ENCODE measurements around the gene MZT2A. TPM values are rescaled to one million over a fixed set of nuclear protein-coding genes. Genes with fewer than 3 reads are reported as not detected.
"Not testable (repeated sequence)": the region's sequence is repeated elsewhere in the genome, so short reads cannot be mapped to it uniquely, and the experiment has no call there.

Gene MZT2A
- total RNA-seq, 1 experiment from 2014 or later, result 100 TPM

- no peaks in the 10 kb centered on the region for H3K9me3 Mint-ChIP-seq (ENCODE audit: low read depth, unreplicated experiment)
- H3K36me3 Mint-ChIP-seq (ENCODE audit: insufficient read depth, unreplicated experiment), result no peaks in the 10 kb centered on the region
- BruUV-seq (replicated peaks), result no TSS peak
- H3K4me1 Mint-ChIP-seq (ENCODE audit: low read depth, unreplicated experiment), result no peaks in the 10 kb centered on the region
- TF ChIP-seq CTCF (IDR thresholded peaks at IDR 0.05; ENCODE audit: unreplicated experiment), result no peak
- CTCF ChIA-PET, result no interaction called here
- H3K4me3 Mint-ChIP-seq (ENCODE audit: low read depth, unreplicated experiment), result no peak within 1 kb of the TSS
- intact Hi-C loops (cut with micrococcal nuclease; ENCODE audit: unreplicated experiment), result no loop called here
- no peaks in the 10 kb centered on the region for H3K27me3 Mint-ChIP-seq (ENCODE audit: unreplicated experiment)
- no peak for DNase-seq
- no peak within 1 kb of the TSS for H3K27ac Mint-ChIP-seq (ENCODE audit: unreplicated experiment)
These were observed 16.4 kb downstream of the MZT2A start, which contains the start of gene TUBA3D for GRCh38 chr2:131475831-131476230. TSS of gene TUBA3D (plus strand) at chr2:131476119. CDS start at chr2:131476200, 81 bp downstream.

- CTCF ChIA-PET; intact Hi-C loops (cut with micrococcal nuclease; ENCODE audit: unreplicated experiment); H3K27ac Mint-ChIP-seq (ENCODE audit: unreplicated experiment); H3K9me3 Mint-ChIP-seq (ENCODE audit: low read depth, unreplicated experiment); DNase-seq; H3K27me3 Mint-ChIP-seq (ENCODE audit: unreplicated experiment); BruUV-seq (replicated peaks); H3K4me1 Mint-ChIP-seq (ENCODE audit: low read depth, unreplicated experiment); H3K36me3 Mint-ChIP-seq (ENCODE audit: insufficient read depth, unreplicated experiment); H3K4me3 Mint-ChIP-seq (ENCODE audit: low read depth, unreplicated experiment): not testable (repeated sequence)
These were observed 18.9 kb downstream of the MZT2A start for GRCh38 chr2:131473266-131473665.

- H3K4me3 Mint-ChIP-seq (ENCODE audit: low read depth, unreplicated experiment); H3K27me3 Mint-ChIP-seq (ENCODE audit: unreplicated experiment); H3K36me3 Mint-ChIP-seq (ENCODE audit: insufficient read depth, unreplicated experiment); BruUV-seq (replicated peaks); H3K4me1 Mint-ChIP-seq (ENCODE audit: low read depth, unreplicated experiment); DNase-seq; H3K9me3 Mint-ChIP-seq (ENCODE audit: low read depth, unreplicated experiment); intact Hi-C loops (cut with micrococcal nuclease; ENCODE audit: unreplicated experiment); H3K27ac Mint-ChIP-seq (ENCODE audit: unreplicated experiment); CTCF ChIA-PET: not testable (repeated sequence)
These were observed 20.6 kb downstream of the MZT2A start for GRCh38 chr2:131471624-131472023.

- H3K4me3 Mint-ChIP-seq (ENCODE audit: low read depth, unreplicated experiment); H3K27ac Mint-ChIP-seq (ENCODE audit: unreplicated experiment); BruUV-seq (replicated peaks); intact Hi-C loops (cut with micrococcal nuclease; ENCODE audit: unreplicated experiment); H3K27me3 Mint-ChIP-seq (ENCODE audit: unreplicated experiment); CTCF ChIA-PET; DNase-seq; H3K36me3 Mint-ChIP-seq (ENCODE audit: insufficient read depth, unreplicated experiment); H3K4me1 Mint-ChIP-seq (ENCODE audit: low read depth, unreplicated experiment); H3K9me3 Mint-ChIP-seq (ENCODE audit: low read depth, unreplicated experiment): not testable (repeated sequence)
These were observed 21.3 kb downstream of the MZT2A start for GRCh38 chr2:131470944-131471343.

- CTCF ChIA-PET; H3K27ac Mint-ChIP-seq (ENCODE audit: unreplicated experiment); BruUV-seq (replicated peaks); intact Hi-C loops (cut with micrococcal nuclease; ENCODE audit: unreplicated experiment); H3K36me3 Mint-ChIP-seq (ENCODE audit: insufficient read depth, unreplicated experiment); DNase-seq; H3K9me3 Mint-ChIP-seq (ENCODE audit: low read depth, unreplicated experiment); H3K27me3 Mint-ChIP-seq (ENCODE audit: unreplicated experiment); H3K4me3 Mint-ChIP-seq (ENCODE audit: low read depth, unreplicated experiment); H3K4me1 Mint-ChIP-seq (ENCODE audit: low read depth, unreplicated experiment): not testable (repeated sequence)
These were observed 24.5 kb downstream of the MZT2A start for GRCh38 chr2:131467722-131468121.

- intact Hi-C loops (cut with micrococcal nuclease; ENCODE audit: unreplicated experiment); DNase-seq: not testable (repeated sequence)
These were observed 37.3 kb downstream of the MZT2A start for GRCh38 chr2:131454914-131455313.

GRCh38 chr2:131451265-131451949, 40.8 kb downstream of the MZT2A start:
- DNase-seq; H3K36me3 Mint-ChIP-seq (ENCODE audit: insufficient read depth, unreplicated experiment); intact Hi-C loops (cut with micrococcal nuclease; ENCODE audit: unreplicated experiment); H3K4me3 Mint-ChIP-seq (ENCODE audit: low read depth, unreplicated experiment); H3K4me1 Mint-ChIP-seq (ENCODE audit: low read depth, unreplicated experiment); CTCF ChIA-PET; BruUV-seq (replicated peaks); H3K9me3 Mint-ChIP-seq (ENCODE audit: low read depth, unreplicated experiment); H3K27ac Mint-ChIP-seq (ENCODE audit: unreplicated experiment): not testable (repeated sequence)
- H3K27me3 Mint-ChIP-seq (ENCODE audit: unreplicated experiment), result peaks cover 21% of the 10 kb centered on the region

More at GRCh38 chr2:131454914-131455313, 37.3 kb downstream of the MZT2A start:
- CTCF ChIA-PET; H3K36me3 Mint-ChIP-seq (ENCODE audit: insufficient read depth, unreplicated experiment); H3K4me1 Mint-ChIP-seq (ENCODE audit: low read depth, unreplicated experiment); BruUV-seq (replicated peaks); H3K4me3 Mint-ChIP-seq (ENCODE audit: low read depth, unreplicated experiment); H3K9me3 Mint-ChIP-seq (ENCODE audit: low read depth, unreplicated experiment); H3K27ac Mint-ChIP-seq (ENCODE audit: unreplicated experiment): not testable (repeated sequence)
- H3K27me3 Mint-ChIP-seq (ENCODE audit: unreplicated experiment), result peaks cover 15% of the 10 kb centered on the region

- H3K4me1 Mint-ChIP-seq (ENCODE audit: low read depth, unreplicated experiment); intact Hi-C loops (cut with micrococcal nuclease; ENCODE audit: unreplicated experiment); H3K4me3 Mint-ChIP-seq (ENCODE audit: low read depth, unreplicated experiment); BruUV-seq (replicated peaks); H3K27ac Mint-ChIP-seq (ENCODE audit: unreplicated experiment); DNase-seq; H3K9me3 Mint-ChIP-seq (ENCODE audit: low read depth, unreplicated experiment); H3K36me3 Mint-ChIP-seq (ENCODE audit: insufficient read depth, unreplicated experiment); CTCF ChIA-PET: not testable (repeated sequence)
- H3K27me3 Mint-ChIP-seq (ENCODE audit: unreplicated experiment), result peaks cover 34% of the 10 kb centered on the region
These were observed 44.2 kb downstream of the MZT2A start for GRCh38 chr2:131447981-131448380.
